ENCODE measurements around the gene ARHGAP8.

Gene ARHGAP8

GRCh38 chr22:44878483-44879300, 126.3 kb downstream of the ARHGAP8 start:
- TF ChIP-seq POLR2A (IDR thresholded peaks at IDR 0.05; ENCODE audit: extremely low read depth, insufficient read length) = no peak
- TF ChIP-seq, protein P1, sequence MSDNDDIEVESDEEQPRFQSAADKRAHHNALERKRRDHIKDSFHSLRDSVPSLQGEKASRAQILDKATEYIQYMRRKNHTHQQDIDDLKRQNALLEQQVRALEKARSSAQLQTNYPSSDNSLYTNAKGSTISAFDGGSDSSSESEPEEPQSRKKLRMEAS (IDR thresholded peaks at IDR 0.05; ENCODE audit: low read depth, low read length) = no peak
- TF ChIP-seq, protein P2, sequence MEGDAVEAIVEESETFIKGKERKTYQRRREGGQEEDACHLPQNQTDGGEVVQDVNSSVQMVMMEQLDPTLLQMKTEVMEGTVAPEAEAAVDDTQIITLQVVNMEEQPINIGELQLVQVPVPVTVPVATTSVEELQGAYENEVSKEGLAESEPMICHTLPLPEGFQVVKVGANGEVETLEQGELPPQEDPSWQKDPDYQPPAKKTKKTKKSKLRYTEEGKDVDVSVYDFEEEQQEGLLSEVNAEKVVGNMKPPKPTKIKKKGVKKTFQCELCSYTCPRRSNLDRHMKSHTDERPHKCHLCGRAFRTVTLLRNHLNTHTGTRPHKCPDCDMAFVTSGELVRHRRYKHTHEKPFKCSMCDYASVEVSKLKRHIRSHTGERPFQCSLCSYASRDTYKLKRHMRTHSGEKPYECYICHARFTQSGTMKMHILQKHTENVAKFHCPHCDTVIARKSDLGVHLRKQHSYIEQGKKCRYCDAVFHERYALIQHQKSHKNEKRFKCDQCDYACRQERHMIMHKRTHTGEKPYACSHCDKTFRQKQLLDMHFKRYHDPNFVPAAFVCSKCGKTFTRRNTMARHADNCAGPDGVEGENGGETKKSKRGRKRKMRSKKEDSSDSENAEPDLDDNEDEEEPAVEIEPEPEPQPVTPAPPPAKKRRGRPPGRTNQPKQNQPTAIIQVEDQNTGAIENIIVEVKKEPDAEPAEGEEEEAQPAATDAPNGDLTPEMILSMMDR (IDR thresholded peaks at IDR 0.05; ENCODE audit: low read depth, low read length) = no peak
- TF ChIP-seq MYC (IDR thresholded peaks at IDR 0.05; ENCODE audit: low read depth, low read length) = no peak
- H3K4me3 ChIP-seq (ENCODE audit: low read depth, low read length) = no peak overlapping the region
- no peak for DNase-seq (ENCODE audit: low read depth)

DNA sequence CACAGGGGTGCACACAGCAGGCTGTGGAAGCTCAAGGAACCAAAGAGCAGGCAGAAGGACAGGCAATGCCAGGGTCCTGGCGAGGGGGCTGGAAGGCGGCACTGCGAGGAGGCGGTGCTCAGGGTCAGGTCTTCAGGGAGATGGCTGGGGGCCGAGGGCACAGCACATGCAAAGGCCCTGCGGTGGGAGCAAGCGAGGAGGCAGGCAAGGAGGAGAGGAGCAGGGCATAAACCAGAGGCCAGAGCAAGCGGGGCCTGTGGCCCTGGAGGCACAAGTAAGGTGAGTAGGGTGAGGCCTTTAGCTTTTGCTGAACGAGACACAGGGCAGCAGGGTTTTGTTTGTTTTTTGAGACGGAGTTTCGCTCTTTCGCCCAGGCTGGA, 126.9 kb downstream of the ARHGAP8 start:
- no peak for DNase-seq (ENCODE audit: low read depth)
- TF ChIP-seq, protein P2 (IDR thresholded peaks at IDR 0.05; ENCODE audit: low read depth, low read length) = no peak
- TF ChIP-seq, protein P1 (IDR thresholded peaks at IDR 0.05; ENCODE audit: low read depth, low read length) = no peak
- TF ChIP-seq POLR2A (IDR thresholded peaks at IDR 0.05; ENCODE audit: extremely low read depth, insufficient read length) = no peak
- no peak for TF ChIP-seq MYC (IDR thresholded peaks at IDR 0.05; ENCODE audit: low read depth, low read length)
- H3K4me3 ChIP-seq (ENCODE audit: low read depth, low read length) = no peak overlapping the region

DNA sequence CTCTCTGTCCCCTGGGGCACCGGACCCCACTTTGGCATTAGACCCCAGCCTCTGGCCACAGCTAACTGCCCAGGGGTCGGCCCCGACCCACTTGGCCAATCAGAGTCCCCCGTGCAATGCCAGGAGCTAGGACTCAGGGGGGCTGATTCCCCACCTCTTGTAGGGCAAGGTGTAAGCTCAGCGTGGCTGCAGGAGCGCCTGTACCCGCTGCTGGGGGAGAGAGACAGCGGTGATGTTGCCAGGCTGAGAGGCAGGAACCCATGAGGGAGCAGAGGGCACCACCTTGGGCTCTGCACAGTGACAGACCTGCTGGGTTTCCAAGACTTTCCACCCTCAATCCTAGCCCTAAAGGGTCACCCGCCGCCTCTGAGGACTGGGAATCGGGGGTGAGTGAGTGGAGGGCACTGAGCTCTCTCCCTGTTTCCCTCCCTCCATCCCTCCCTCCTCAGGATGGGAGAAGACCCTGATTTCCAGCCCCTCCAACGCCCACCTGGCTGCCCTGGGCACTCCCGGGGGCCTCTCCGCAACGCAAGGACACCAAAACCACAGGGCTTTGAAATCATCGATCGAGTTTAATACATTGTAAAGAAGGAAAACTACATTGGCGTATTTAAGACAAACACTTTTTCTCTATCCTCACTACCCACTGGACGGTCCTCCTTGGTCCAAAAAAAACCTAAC, 128.4 kb downstream of the ARHGAP8 start:
- DNase-seq (ENCODE audit: low read depth) = no peak
- TF ChIP-seq, protein P1 (IDR thresholded peaks at IDR 0.05; ENCODE audit: low read depth, low read length) = no peak
- TF ChIP-seq, protein P2 (IDR thresholded peaks at IDR 0.05; ENCODE audit: low read depth, low read length) = no peak
- no peak for TF ChIP-seq MYC (IDR thresholded peaks at IDR 0.05; ENCODE audit: low read depth, low read length)
- TF ChIP-seq POLR2A (IDR thresholded peaks at IDR 0.05; ENCODE audit: extremely low read depth, insufficient read length) = no peak

GRCh38 chr22:44881624-44882023, 129.2 kb downstream of the ARHGAP8 start:
- no peak overlapping the region for H3K4me3 ChIP-seq (ENCODE audit: low read depth, low read length)
- TF ChIP-seq, protein P2 (IDR thresholded peaks at IDR 0.05; ENCODE audit: low read depth, low read length) = no peak
- TF ChIP-seq POLR2A (IDR thresholded peaks at IDR 0.05; ENCODE audit: extremely low read depth, insufficient read length) = no peak
- TF ChIP-seq, protein P1 (IDR thresholded peaks at IDR 0.05; ENCODE audit: low read depth, low read length) = no peak
- no peak for TF ChIP-seq MYC (IDR thresholded peaks at IDR 0.05; ENCODE audit: low read depth, low read length)
- DNase-seq (ENCODE audit: low read depth) = no peak

More for the DNA sequence above, 128.4 kb downstream of the ARHGAP8 start:
- H3K4me3 ChIP-seq (ENCODE audit: low read depth, low read length) = no peak overlapping the region

- DNase-seq (ENCODE audit: low read depth) = no peak
- no peak overlapping the region for H3K4me3 ChIP-seq (ENCODE audit: low read depth, low read length)
- TF ChIP-seq, protein P2 (IDR thresholded peaks at IDR 0.05; ENCODE audit: low read depth, low read length) = no peak
- TF ChIP-seq MYC (IDR thresholded peaks at IDR 0.05; ENCODE audit: low read depth, low read length) = no peak
- no peak for TF ChIP-seq POLR2A (IDR thresholded peaks at IDR 0.05; ENCODE audit: extremely low read depth, insufficient read length)
- TF ChIP-seq, protein P1 (IDR thresholded peaks at IDR 0.05; ENCODE audit: low read depth, low read length) = no peak
These were observed 130.0 kb downstream of the ARHGAP8 start for GRCh38 chr22:44882226-44882905.
